ENCODE measurements around the gene CAPN5. TPM values are rescaled to one million over a fixed set of nuclear protein-coding genes. Genes with fewer than 3 reads are reported as not detected.

The CAPN5 gene
- polyA plus RNA-seq, 3 donors, result 0.28 to 0.83 (median 0.62) TPM

DNA sequence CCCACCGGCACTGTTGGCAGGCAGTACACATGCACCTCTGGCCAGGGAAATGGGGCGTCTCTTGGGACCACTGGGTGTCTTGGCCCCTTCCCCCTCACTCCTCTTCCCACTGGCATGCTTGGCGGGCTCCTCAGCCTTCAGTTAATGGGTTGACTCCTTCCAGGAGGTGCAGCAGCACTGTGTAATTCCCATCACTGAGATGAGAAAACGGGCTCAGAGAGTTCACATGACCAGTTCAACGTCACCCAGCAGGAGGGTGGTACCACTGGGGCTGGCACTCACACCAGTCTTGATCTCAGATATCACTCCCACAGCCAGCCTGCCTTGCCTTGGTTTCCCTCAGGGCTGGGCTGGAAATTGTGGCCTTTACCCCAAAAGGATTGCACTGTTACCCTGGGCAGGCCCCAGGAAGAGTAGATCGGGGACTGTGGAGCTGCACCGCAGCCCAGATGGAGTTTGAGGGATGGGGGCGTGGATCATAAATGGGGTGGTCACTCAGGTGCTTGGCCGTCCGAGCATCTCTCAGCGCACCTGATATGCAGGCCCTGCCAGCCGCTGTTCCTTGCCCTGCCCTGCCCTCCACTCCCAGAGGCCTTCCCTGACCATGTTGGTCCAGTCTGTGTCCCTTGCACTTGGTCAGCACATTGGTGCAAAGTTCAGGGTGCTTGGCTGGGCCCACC, 16.9 kb downstream of the CAPN5 start:
- TF ChIP-seq, protein P1, sequence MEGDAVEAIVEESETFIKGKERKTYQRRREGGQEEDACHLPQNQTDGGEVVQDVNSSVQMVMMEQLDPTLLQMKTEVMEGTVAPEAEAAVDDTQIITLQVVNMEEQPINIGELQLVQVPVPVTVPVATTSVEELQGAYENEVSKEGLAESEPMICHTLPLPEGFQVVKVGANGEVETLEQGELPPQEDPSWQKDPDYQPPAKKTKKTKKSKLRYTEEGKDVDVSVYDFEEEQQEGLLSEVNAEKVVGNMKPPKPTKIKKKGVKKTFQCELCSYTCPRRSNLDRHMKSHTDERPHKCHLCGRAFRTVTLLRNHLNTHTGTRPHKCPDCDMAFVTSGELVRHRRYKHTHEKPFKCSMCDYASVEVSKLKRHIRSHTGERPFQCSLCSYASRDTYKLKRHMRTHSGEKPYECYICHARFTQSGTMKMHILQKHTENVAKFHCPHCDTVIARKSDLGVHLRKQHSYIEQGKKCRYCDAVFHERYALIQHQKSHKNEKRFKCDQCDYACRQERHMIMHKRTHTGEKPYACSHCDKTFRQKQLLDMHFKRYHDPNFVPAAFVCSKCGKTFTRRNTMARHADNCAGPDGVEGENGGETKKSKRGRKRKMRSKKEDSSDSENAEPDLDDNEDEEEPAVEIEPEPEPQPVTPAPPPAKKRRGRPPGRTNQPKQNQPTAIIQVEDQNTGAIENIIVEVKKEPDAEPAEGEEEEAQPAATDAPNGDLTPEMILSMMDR (IDR thresholded peaks at IDR 0.05), result no peak
- DNase-seq, result no peak
- H3K27me3 ChIP-seq (ENCODE audit: control insufficient read depth in 2 of 2, insufficient read depth in 2 of 2, low read length in 2 of 2), result no peaks in the 10 kb centered on the region
- no peak overlapping the region for H3K4me3 ChIP-seq (replicated peaks in 1 of 3; ENCODE audit: low read depth in 2 of 3, low read length in 3 of 3)
- H3K27ac ChIP-seq (ENCODE audit: low read depth in 1 of 2, low read length in 2 of 2), result no peak overlapping the region
- H3K27me3 Mint-ChIP-seq (ENCODE audit: low read depth in 3 of 3), result peaks cover 0 to 6% (median 1%) of the 10 kb centered on the region in 3 donors
- 96% methylated on average over 7 of the region's 12 CpGs for WGBS (ENCODE audit: insufficient coverage)
- H3K9ac ChIP-seq (ENCODE audit: insufficient read depth, low read length, poor library complexity, severe bottlenecking), result no peak overlapping the region
- H3K27ac Mint-ChIP-seq, result no peak overlapping the region
- no peak overlapping the region for H3K4me3 Mint-ChIP-seq
- intact Hi-C loops (cut with micrococcal nuclease), result loop anchor here in 1 of 2 donors (10.0 kb wide), 1 partner anchor 359 kb away; no protein-coding TSS in a partner anchor
- no peaks in the 10 kb centered on the region for H3K36me3 Mint-ChIP-seq
- no peaks in the 10 kb centered on the region for H3K9me3 Mint-ChIP-seq
- H3K79me2 ChIP-seq (ENCODE audit: insufficient read depth, low read length), result no peaks in the 10 kb centered on the region
- H2AFZ ChIP-seq (ENCODE audit: insufficient read depth, low read depth, low read length, poor library complexity, severe bottlenecking), result peak overlapping the region; percentile 89
- H3K36me3 ChIP-seq (replicated peaks in 1 of 2; ENCODE audit: control insufficient read depth in 1 of 2, insufficient read depth in 2 of 2, low read length in 2 of 2), result no peaks in the 10 kb centered on the region
- no peaks in the 10 kb centered on the region for H4K20me1 ChIP-seq (ENCODE audit: insufficient read depth, low read length)
- H3K4me2 ChIP-seq (replicated peaks; ENCODE audit: extremely low read depth, low read length, poor library complexity, severe bottlenecking), result no peak overlapping the region
- peaks cover 18% of the 10 kb centered on the region for H3K4me1 Mint-ChIP-seq
- H3K9me3 ChIP-seq (replicated peaks in 1 of 2; ENCODE audit: control insufficient read depth in 1 of 2, insufficient read depth in 1 of 2, low read length in 2 of 2), result no peaks in the 10 kb centered on the region
- peaks cover 14 to 15% of the 10 kb centered on the region in 2 donors for H3K4me1 ChIP-seq (ENCODE audit: control insufficient read depth in 1 of 2, insufficient read depth in 2 of 2, low read length in 2 of 2)

DNA sequence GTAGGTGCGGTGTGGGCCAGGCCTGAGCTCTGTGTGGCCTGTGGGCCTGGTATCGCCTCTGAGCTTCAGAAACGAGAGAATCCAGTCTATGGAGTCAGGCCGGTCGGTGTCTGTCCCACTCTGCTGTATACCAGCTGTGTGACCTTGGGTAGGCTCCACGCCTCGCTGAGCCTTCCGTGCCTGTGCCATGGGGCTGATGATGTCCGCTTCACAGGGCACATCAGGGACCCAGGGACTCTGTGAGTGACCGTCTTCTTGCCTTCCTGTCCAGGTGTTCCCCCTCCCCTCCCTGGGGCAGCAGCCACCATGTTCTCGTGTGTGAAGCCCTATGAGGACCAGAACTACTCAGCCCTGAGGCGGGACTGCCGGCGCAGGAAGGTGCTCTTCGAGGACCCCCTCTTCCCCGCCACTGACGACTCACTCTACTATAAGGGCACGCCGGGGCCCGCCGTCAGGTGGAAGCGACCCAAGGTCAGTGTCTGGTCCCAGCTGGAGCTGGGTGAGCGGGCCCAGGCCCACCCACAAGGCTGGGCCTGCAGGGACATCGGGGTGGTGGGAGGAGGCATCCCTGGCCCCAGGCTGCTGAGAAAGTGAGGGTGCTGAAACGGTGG, 17.9 kb downstream of the CAPN5 start:
- WGBS (ENCODE audit: insufficient coverage), result 95% methylated on average over 22 of the region's 25 CpGs
- H3K4me2 ChIP-seq (replicated peaks; ENCODE audit: extremely low read depth, low read length, poor library complexity, severe bottlenecking), result no peak overlapping the region
- intact Hi-C loops (cut with micrococcal nuclease), result loop anchor here in 1 of 2 donors (10.0 kb wide), 1 partner anchor 360 kb away; no protein-coding TSS in a partner anchor
- no peak overlapping the region for H3K27ac ChIP-seq (ENCODE audit: low read depth in 1 of 2, low read length in 2 of 2)
- H3K36me3 Mint-ChIP-seq, result no peaks in the 10 kb centered on the region
- peaks cover 18% of the 10 kb centered on the region for H3K4me1 Mint-ChIP-seq
- no peak overlapping the region for H2AFZ ChIP-seq (ENCODE audit: insufficient read depth, low read depth, low read length, poor library complexity, severe bottlenecking)
- peaks cover 14 to 15% of the 10 kb centered on the region in 2 donors for H3K4me1 ChIP-seq (ENCODE audit: control insufficient read depth in 1 of 2, insufficient read depth in 2 of 2, low read length in 2 of 2)
- no peak overlapping the region for H3K9ac ChIP-seq (ENCODE audit: insufficient read depth, low read length, poor library complexity, severe bottlenecking)
- H3K4me3 ChIP-seq (replicated peaks in 1 of 3; ENCODE audit: low read depth in 2 of 3, low read length in 3 of 3), result no peak overlapping the region
- no peaks in the 10 kb centered on the region for H3K9me3 ChIP-seq (replicated peaks in 1 of 2; ENCODE audit: control insufficient read depth in 1 of 2, insufficient read depth in 1 of 2, low read length in 2 of 2)
- no peak overlapping the region for H3K4me3 Mint-ChIP-seq
- TF ChIP-seq, protein P1 (IDR thresholded peaks at IDR 0.05), result no peak
- no peaks in the 10 kb centered on the region for H4K20me1 ChIP-seq (ENCODE audit: insufficient read depth, low read length)
- no peaks in the 10 kb centered on the region for H3K9me3 Mint-ChIP-seq
- H3K36me3 ChIP-seq (replicated peaks in 1 of 2; ENCODE audit: control insufficient read depth in 1 of 2, insufficient read depth in 2 of 2, low read length in 2 of 2), result no peaks in the 10 kb centered on the region
- H3K27me3 Mint-ChIP-seq (ENCODE audit: low read depth in 3 of 3), result peaks cover 0 to 6% (median under 1%) of the 10 kb centered on the region in 3 donors
- H3K27ac Mint-ChIP-seq, result no peak overlapping the region
- no peaks in the 10 kb centered on the region for H3K79me2 ChIP-seq (ENCODE audit: insufficient read depth, low read length)
- DNase-seq, result no peak
- H3K27me3 ChIP-seq (ENCODE audit: control insufficient read depth in 2 of 2, insufficient read depth in 2 of 2, low read length in 2 of 2), result no peaks in the 10 kb centered on the region
